HFFc6 (cell line): ENCODE data around the gene NTM. TPM values are rescaled to one million over a fixed set of nuclear protein-coding genes. Genes with fewer than 3 reads are reported as not detected.
A peak's percentile ranks its signal among the peaks of the same experiment; 100 is the strongest.

Experiments used
- DNase-seq: peaks from one replicate; pipeline ENCODE4 v3.0.0-alpha.2; 2018
- H3K27ac Mint-ChIP-seq: 2 replicates; pipeline ENCODE4 v1.8.0; 2020; ENCODE audit warnings: mild to moderate bottlenecking, mixed read lengths
- H3K27me3 Mint-ChIP-seq: 2 replicates; pipeline ENCODE4 v1.8.0; 2021; ENCODE audit warnings: mild to moderate bottlenecking, moderate library complexity, mixed read lengths; ENCODE audit not compliant: insufficient read depth
- H3K36me3 Mint-ChIP-seq: 2 replicates; pipeline ENCODE4 v1.8.0; 2021; ENCODE audit warnings: low read depth, mixed read lengths
- H3K4me1 Mint-ChIP-seq: 2 replicates; pipeline ENCODE4 v1.8.0; 2020; ENCODE audit warnings: low read depth, mixed read lengths
- H3K4me3 Mint-ChIP-seq: 2 replicates; pipeline ENCODE4 v1.8.0; 2020; ENCODE audit warnings: mild to moderate bottlenecking, moderate library complexity, mixed read lengths
- H3K9me3 Mint-ChIP-seq: 2 replicates; pipeline ENCODE4 v1.8.0; 2020; ENCODE audit warnings: mild to moderate bottlenecking, mixed read lengths
- total RNA-seq, 6 experiments: library from RNA; stranded (reverse); fragmentation: NEBNext Ultra II Directional; extraction: Animal tissue kit (Norgen Biotek cat#: 25700); gene quantifications; 2 replicates in 1 of 6; 3 replicates in 5 of 6; pipeline ENCODE4 v1.2.3, GENCODE V29; 2021
- TF ChIP-seq, protein P1 (sequence below): fragments of 200-600 bp; sonication (generic); IDR thresholded peaks from 2 replicates; pipeline ENCODE4 v1.5.0; 2021; ENCODE audit warnings: antibody characterized with exemption, mild to moderate bottlenecking

Gene NTM
- total RNA-seq, 6 experiments from 2014 or later: 18.3 to 23.6 (median 21.7) TPM

DNA sequence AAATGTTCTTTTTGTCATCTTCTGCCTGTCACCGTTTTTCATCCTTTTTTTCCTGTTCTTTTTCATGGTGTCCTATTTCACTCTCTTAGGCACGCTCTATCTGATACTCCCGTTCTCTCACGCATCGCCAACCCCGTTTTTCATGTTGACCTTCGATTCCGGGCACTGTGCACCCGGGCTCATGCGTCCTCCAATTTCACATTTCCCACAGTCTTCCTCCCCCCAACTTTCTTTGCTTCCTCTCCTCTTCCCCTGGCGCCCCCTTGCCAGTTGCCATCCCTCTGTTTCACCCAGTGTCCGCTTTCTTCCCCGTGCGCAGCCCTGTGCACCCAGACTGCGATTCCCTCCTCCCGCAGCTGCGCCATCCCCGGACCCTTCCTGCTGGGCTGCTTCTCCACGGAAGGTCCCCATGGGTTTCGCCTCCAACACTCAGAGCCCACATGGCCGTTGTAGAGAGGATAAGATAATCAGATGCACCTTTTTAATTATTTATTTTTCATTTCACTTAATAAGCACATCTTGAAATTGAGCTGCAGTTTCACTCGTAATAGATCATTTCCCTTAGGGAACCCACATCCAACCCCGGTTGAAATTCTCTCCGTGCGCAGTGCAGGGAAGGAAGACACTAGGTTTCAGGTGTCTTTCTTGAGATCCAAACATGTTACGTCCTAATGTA is 791.1 kb downstream of the NTM start:
- Mint-ChIP-seq H3K27ac (no peak overlapping the region), H3K4me3 (no peak overlapping the region), H3K27me3 (no peaks in the 10 kb centered on the region), H3K9me3 (no peaks in the 10 kb centered on the region), H3K4me1 (peaks cover 15% of the 10 kb centered on the region), H3K36me3 (no peaks in the 10 kb centered on the region)
- TF ChIP-seq, protein P1, sequence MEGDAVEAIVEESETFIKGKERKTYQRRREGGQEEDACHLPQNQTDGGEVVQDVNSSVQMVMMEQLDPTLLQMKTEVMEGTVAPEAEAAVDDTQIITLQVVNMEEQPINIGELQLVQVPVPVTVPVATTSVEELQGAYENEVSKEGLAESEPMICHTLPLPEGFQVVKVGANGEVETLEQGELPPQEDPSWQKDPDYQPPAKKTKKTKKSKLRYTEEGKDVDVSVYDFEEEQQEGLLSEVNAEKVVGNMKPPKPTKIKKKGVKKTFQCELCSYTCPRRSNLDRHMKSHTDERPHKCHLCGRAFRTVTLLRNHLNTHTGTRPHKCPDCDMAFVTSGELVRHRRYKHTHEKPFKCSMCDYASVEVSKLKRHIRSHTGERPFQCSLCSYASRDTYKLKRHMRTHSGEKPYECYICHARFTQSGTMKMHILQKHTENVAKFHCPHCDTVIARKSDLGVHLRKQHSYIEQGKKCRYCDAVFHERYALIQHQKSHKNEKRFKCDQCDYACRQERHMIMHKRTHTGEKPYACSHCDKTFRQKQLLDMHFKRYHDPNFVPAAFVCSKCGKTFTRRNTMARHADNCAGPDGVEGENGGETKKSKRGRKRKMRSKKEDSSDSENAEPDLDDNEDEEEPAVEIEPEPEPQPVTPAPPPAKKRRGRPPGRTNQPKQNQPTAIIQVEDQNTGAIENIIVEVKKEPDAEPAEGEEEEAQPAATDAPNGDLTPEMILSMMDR: no peak
- DNase-seq: no peak

DNA sequence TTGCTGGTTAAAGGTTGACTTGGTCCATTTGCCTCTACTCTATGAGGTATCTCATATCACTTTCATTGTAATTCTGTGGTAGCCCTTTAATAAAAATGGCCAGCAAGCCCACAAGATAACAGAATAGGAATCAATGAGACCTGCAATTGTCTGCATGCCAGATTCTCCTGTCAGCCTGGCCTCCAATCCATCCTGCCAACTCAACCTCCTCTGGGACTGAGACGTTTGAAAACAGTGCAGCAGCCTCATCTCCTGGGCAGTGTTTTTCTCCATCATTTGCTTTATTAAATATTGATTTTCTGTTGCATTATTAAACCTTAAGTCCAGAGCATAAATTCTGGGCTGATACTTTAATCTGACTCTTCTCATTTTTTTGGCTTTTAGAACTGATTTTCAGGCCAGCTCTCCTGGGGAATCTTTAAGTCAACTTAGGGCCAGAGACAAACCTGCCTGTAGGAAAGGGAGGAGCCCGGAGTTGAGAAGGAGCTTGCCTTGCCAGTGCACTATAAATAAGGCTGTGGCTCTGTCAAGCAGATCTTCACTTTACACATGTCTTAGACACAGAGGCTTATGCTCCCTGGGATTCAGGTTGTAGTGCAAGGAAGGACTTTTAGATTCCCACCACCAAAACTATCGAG is 798.0 kb downstream of the NTM start:
- no peaks in the 10 kb centered on the region for H3K4me1 Mint-ChIP-seq
- no peaks in the 10 kb centered on the region for H3K9me3 Mint-ChIP-seq
- H3K4me3 Mint-ChIP-seq: no peak overlapping the region
- H3K36me3 Mint-ChIP-seq: peaks cover 6% of the 10 kb centered on the region; the same call in 1 of the 2 replicates
- TF ChIP-seq, protein P1: no peak
- DNase-seq: no peak
- H3K27me3 Mint-ChIP-seq: no peaks in the 10 kb centered on the region; the same call in 1 of the 2 replicates
- no peak overlapping the region for H3K27ac Mint-ChIP-seq

DNA sequence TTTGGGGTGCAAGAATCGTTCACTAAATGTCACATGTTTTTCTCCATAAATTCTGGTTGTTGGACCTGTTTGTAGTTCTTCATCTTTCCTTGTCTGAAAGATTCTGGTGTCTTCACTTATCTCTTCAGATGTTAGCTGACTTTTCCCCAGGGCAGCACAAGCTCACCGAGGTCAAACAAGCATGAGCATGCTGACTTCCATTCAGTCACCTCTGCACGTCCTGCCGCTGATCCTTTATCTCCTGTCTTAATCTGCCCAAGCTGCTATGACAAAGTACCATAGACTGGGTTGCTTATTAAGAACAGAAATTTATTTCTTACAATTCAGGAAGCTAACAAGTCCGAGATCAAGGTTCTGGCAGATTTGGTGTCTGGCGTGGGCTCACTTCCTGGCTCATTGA is 800.6 kb downstream of the NTM start:
- H3K4me3 Mint-ChIP-seq: no peak overlapping the region
- no peaks in the 10 kb centered on the region for H3K9me3 Mint-ChIP-seq
- no peak for DNase-seq
- no peaks in the 10 kb centered on the region for H3K4me1 Mint-ChIP-seq
- H3K36me3 Mint-ChIP-seq: peaks cover 6% of the 10 kb centered on the region; the same call in 1 of the 2 replicates
- no peak overlapping the region for H3K27ac Mint-ChIP-seq
- TF ChIP-seq, protein P1: no peak
- H3K27me3 Mint-ChIP-seq: no peaks in the 10 kb centered on the region; the same call in 1 of the 2 replicates

DNA sequence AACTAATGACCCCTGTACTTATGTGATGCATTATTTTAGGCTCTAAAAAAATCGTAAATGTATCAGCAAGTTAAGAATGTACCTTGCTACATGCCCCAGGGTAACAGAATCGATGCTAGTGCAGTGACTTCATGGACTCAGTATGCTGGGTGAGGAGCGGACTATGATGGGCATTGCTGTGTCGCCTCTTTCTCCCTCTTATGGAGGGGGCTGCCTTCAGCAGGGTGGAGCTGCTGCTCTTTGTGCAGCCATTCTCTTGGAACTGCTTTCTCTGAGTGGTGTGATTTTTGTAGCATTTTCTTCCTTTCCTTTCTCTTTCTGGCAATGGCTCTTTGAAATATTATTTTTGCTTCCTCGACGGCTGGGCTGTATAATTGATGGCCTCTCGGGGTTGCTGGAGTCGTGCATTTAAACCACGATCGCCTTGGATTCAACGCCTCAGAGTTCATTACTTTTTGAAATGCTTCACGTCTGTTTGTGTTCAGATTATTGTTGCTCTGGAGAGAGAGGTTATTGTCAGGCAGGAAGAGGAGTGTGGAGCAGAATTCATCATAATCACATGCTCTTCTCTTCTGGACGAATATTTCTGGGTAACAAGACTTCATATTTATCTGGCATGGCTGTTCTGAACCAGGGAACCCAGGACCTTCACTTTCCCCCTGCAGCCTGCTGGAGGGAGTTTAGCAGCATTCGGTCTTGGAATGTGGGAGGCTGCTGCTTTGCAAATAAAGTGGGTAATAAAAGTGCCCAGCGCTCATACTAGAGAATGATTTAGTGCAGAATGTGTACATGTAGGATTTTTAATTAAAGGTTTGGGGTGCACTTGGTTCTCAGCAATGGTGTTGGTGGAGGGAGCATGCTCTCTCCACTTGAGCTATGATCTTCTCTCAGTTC is 804.2 kb downstream of the NTM start:
- DNase-seq: no peak
- Mint-ChIP-seq H3K27ac (no peak overlapping the region), H3K4me1 (no peaks in the 10 kb centered on the region), H3K27me3 (no peaks in the 10 kb centered on the region), H3K36me3 (no peaks in the 10 kb centered on the region), H3K9me3 (no peaks in the 10 kb centered on the region), H3K4me3 (no peak overlapping the region)
- TF ChIP-seq, protein P1: no peak

DNA sequence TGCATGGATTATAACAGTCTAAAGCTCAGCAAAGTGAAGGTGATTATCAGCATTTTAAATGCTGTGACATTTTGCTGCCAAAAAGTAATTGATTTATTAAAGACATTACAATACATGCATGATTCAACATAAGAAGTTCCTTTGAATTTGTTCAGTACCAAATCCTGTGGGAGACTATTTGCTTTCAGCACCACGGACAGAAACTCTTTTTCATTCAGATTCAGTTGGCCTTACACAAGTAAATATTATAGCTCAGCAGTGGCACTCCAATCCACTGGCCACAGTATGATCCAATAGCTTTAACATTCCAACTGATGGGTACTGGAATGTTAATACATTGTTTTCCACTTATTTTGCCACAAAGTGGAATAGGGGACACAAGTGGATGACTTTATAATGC is 806.7 kb downstream of the NTM start:
- no peaks in the 10 kb centered on the region for H3K36me3 Mint-ChIP-seq
- H3K9me3 Mint-ChIP-seq: no peaks in the 10 kb centered on the region
- TF ChIP-seq, protein P1: no peak
- H3K27me3 Mint-ChIP-seq: no peaks in the 10 kb centered on the region
- no peaks in the 10 kb centered on the region for H3K4me1 Mint-ChIP-seq
- H3K27ac Mint-ChIP-seq: no peak overlapping the region
- no peak overlapping the region for H3K4me3 Mint-ChIP-seq
- DNase-seq: peak; percentile 59
